ENCODE results near the gene OSBP. TPM values are rescaled to one million over a fixed set of nuclear protein-coding genes. Genes with fewer than 3 reads are reported as not detected.

OSBP gene
- total RNA-seq, 1 experiment from 2014 or later, result 35.3 TPM

DNA sequence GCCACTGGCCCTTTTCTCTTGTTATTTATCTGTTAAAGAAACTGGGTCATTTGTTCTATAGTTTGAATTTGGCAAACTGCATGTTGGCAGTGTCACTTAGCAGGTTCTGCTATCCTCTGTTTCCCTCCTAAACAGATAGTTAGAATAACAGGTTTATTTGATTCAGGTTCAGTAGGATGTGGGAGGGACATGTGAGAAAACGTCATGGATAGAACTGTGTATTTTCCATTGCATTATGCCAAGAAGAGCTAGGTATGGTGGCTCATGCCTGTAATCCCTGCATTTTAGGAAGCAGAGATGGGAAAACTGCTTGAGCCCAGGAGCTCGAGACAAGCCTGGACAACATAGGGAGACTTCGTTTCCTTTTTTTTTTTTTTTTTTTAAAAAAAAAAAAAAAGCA lies 29.0 kb upstream of the OSBP start:
- no peak for ATAC-seq
- no peaks in the 10 kb centered on the region for H3K27me3 ChIP-seq (ENCODE audit: control insufficient read depth, insufficient read depth, low read length)
- CTCF ChIA-PET, result interaction anchor here (0.6 kb wide), 2 partner anchors 9 to 38 kb away, joined by 5 to 13 read pairs; no protein-coding TSS in a partner anchor
- intact Hi-C loops (cut with micrococcal nuclease; ENCODE audit: unreplicated experiment), result no loop called here
- H3K9me3 ChIP-seq (ENCODE audit: control insufficient read depth, insufficient read depth, low read depth, low read length), result no peaks in the 10 kb centered on the region
- no peak overlapping the region for H3K4me3 ChIP-seq (ENCODE audit: low read depth in 2 of 2, low read length in 2 of 2)
- H3K36me3 ChIP-seq (ENCODE audit: control insufficient read depth, insufficient read depth, low read length), result peaks cover 58% of the 10 kb centered on the region
- no peak for DNase-seq (ENCODE audit: low read depth, low spot score)
- no TSS peak for BruUV-seq (replicated peaks)
- H3K27ac ChIP-seq (ENCODE audit: low read length), result no peak overlapping the region
- TF ChIP-seq POLR2AphosphoS5 (IDR thresholded peaks at IDR 0.05; ENCODE audit: low read depth, low read length) (no peak), TCF7L2 (IDR thresholded peaks at IDR 0.05; ENCODE audit: low read depth, low read length) (no peak), SIN3A (IDR thresholded peaks at IDR 0.05; ENCODE audit: borderline replicate concordance, insufficient read depth, low read depth, low read length) (no peak)
- TF ChIP-seq, protein P1, sequence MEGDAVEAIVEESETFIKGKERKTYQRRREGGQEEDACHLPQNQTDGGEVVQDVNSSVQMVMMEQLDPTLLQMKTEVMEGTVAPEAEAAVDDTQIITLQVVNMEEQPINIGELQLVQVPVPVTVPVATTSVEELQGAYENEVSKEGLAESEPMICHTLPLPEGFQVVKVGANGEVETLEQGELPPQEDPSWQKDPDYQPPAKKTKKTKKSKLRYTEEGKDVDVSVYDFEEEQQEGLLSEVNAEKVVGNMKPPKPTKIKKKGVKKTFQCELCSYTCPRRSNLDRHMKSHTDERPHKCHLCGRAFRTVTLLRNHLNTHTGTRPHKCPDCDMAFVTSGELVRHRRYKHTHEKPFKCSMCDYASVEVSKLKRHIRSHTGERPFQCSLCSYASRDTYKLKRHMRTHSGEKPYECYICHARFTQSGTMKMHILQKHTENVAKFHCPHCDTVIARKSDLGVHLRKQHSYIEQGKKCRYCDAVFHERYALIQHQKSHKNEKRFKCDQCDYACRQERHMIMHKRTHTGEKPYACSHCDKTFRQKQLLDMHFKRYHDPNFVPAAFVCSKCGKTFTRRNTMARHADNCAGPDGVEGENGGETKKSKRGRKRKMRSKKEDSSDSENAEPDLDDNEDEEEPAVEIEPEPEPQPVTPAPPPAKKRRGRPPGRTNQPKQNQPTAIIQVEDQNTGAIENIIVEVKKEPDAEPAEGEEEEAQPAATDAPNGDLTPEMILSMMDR (IDR thresholded peaks at IDR 0.05), result no peak
- TF ChIP-seq, protein P2, sequence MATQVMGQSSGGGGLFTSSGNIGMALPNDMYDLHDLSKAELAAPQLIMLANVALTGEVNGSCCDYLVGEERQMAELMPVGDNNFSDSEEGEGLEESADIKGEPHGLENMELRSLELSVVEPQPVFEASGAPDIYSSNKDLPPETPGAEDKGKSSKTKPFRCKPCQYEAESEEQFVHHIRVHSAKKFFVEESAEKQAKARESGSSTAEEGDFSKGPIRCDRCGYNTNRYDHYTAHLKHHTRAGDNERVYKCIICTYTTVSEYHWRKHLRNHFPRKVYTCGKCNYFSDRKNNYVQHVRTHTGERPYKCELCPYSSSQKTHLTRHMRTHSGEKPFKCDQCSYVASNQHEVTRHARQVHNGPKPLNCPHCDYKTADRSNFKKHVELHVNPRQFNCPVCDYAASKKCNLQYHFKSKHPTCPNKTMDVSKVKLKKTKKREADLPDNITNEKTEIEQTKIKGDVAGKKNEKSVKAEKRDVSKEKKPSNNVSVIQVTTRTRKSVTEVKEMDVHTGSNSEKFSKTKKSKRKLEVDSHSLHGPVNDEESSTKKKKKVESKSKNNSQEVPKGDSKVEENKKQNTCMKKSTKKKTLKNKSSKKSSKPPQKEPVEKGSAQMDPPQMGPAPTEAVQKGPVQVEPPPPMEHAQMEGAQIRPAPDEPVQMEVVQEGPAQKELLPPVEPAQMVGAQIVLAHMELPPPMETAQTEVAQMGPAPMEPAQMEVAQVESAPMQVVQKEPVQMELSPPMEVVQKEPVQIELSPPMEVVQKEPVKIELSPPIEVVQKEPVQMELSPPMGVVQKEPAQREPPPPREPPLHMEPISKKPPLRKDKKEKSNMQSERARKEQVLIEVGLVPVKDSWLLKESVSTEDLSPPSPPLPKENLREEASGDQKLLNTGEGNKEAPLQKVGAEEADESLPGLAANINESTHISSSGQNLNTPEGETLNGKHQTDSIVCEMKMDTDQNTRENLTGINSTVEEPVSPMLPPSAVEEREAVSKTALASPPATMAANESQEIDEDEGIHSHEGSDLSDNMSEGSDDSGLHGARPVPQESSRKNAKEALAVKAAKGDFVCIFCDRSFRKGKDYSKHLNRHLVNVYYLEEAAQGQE (IDR thresholded peaks at IDR 0.05; ENCODE audit: insufficient read depth in 1 of 2, low read depth in 2 of 2, low read length in 1 of 2), result no peak
- no peaks in the 10 kb centered on the region for H3K4me1 ChIP-seq (ENCODE audit: control insufficient read depth, insufficient read depth, low read length)
- POLR2A ChIA-PET, result no interaction called here
- in situ Hi-C loops (cut with HindIII; ENCODE audit: low pct_unique_long_range_greater_than_20kb, low sequenced_read_pairs), result no loop called here

DNA sequence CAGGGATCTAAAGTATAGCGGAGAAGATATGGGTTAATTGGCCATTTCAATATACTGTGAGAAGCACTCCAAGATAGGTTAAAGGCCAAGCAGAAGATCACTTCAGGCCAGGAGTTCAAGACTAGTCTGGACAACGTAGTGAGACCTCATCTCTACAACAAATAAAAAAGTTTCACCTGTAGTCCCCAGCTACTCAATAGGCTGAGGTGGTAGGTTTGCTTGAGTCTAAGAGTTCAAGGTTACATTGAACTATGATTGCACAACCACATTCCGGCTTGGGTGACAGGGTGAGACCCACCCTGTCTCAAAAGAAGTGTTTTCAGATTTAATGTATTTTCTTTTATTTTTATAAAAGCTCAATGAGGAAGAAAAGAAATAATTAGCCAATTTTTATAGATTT lies 27.8 kb upstream of the OSBP start:
- DNase-seq (ENCODE audit: low read depth, low spot score), result no peak
- ChIA-PET POLR2A (no interaction called here), CTCF (no interaction called here)
- in situ Hi-C loops (cut with HindIII; ENCODE audit: low pct_unique_long_range_greater_than_20kb, low sequenced_read_pairs), result no loop called here
- Histone ChIP-seq H3K4me1 (ENCODE audit: control insufficient read depth, insufficient read depth, low read length) (no peaks in the 10 kb centered on the region), H3K36me3 (ENCODE audit: control insufficient read depth, insufficient read depth, low read length) (peaks cover 55% of the 10 kb centered on the region), H3K4me3 (ENCODE audit: low read depth in 2 of 2, low read length in 2 of 2) (no peak overlapping the region), H3K9me3 (ENCODE audit: control insufficient read depth, insufficient read depth, low read depth, low read length) (no peaks in the 10 kb centered on the region), H3K27me3 (ENCODE audit: control insufficient read depth, insufficient read depth, low read length) (no peaks in the 10 kb centered on the region), H3K27ac (ENCODE audit: low read length) (no peak overlapping the region)
- intact Hi-C loops (cut with micrococcal nuclease; ENCODE audit: unreplicated experiment), result no loop called here
- no peak for ATAC-seq
- TF ChIP-seq POLR2AphosphoS5 (IDR thresholded peaks at IDR 0.05; ENCODE audit: low read depth, low read length), result no peak
- TF ChIP-seq TCF7L2 (IDR thresholded peaks at IDR 0.05; ENCODE audit: low read depth, low read length), result no peak
- TF ChIP-seq, protein P1 (IDR thresholded peaks at IDR 0.05), result no peak
- TF ChIP-seq, protein P2 (IDR thresholded peaks at IDR 0.05; ENCODE audit: insufficient read depth in 1 of 2, low read depth in 2 of 2, low read length in 1 of 2), result no peak
- TF ChIP-seq SIN3A (IDR thresholded peaks at IDR 0.05; ENCODE audit: borderline replicate concordance, insufficient read depth, low read depth, low read length), result no peak
- BruUV-seq (replicated peaks), result no TSS peak

Measured in Panc1 (cell line).